ENCODE measurements around the gene MED13L. TPM values are rescaled to one million over a fixed set of nuclear protein-coding genes. Genes with fewer than 3 reads are reported as not detected.

MED13L gene
- total RNA-seq, 1 experiment from 2014 or later: 89.0 TPM

GRCh38 chr12:116159175-116159574 is 118.3 kb downstream of the MED13L start:
- Mint-ChIP-seq H3K9me3 (ENCODE audit: low read depth, unreplicated experiment) (no peaks in the 10 kb centered on the region), H3K27ac (ENCODE audit: unreplicated experiment) (no peak overlapping the region), H3K27me3 (ENCODE audit: unreplicated experiment) (no peaks in the 10 kb centered on the region), H3K4me3 (ENCODE audit: low read depth, unreplicated experiment) (no peak overlapping the region), H3K4me1 (ENCODE audit: low read depth, unreplicated experiment) (peaks cover 5% of the 10 kb centered on the region), H3K36me3 (ENCODE audit: insufficient read depth, unreplicated experiment) (no peaks in the 10 kb centered on the region)
- BruUV-seq (replicated peaks): no TSS peak
- intact Hi-C loops (cut with micrococcal nuclease; ENCODE audit: unreplicated experiment): no loop called here
- CTCF ChIA-PET: interaction anchor here (0.6 kb wide), 1 partner anchor 17 kb away, joined by 6 read pairs; no protein-coding TSS in a partner anchor
- no peak for DNase-seq
- no peak for TF ChIP-seq CTCF (IDR thresholded peaks at IDR 0.05; ENCODE audit: unreplicated experiment)

GRCh38 chr12:116157845-116158267 is 119.6 kb downstream of the MED13L start:
- CTCF ChIA-PET: interaction anchor here (0.5 kb wide), 1 partner anchor 13 kb away, joined by 6 read pairs; no protein-coding TSS in a partner anchor
- Mint-ChIP-seq H3K27me3 (ENCODE audit: unreplicated experiment) (no peaks in the 10 kb centered on the region), H3K4me3 (ENCODE audit: low read depth, unreplicated experiment) (no peak overlapping the region), H3K4me1 (ENCODE audit: low read depth, unreplicated experiment) (no peaks in the 10 kb centered on the region), H3K36me3 (ENCODE audit: insufficient read depth, unreplicated experiment) (no peaks in the 10 kb centered on the region), H3K27ac (ENCODE audit: unreplicated experiment) (no peak overlapping the region), H3K9me3 (ENCODE audit: low read depth, unreplicated experiment) (no peaks in the 10 kb centered on the region)
- BruUV-seq (replicated peaks): no TSS peak
- TF ChIP-seq CTCF (IDR thresholded peaks at IDR 0.05; ENCODE audit: unreplicated experiment): no peak
- DNase-seq: no peak
- intact Hi-C loops (cut with micrococcal nuclease; ENCODE audit: unreplicated experiment): no loop called here

DNA sequence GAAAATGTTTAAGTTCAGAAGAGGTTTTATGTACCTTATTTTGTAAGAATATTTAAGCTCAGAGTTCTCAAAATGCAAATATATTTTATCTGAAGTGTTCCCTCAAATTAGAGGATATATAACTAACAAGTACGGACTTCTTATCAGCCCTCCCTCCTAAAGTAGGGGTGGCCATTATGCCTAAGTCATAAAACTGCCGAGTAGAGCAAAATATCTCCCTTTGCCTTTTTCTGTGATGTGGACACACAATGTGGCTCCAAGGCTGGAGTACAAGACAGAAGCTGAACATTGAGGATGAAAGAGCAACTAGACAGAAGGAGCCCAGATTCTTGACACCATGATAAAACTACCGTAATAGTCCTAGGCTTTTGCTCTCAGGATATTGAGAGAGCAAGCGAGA is 120.9 kb downstream of the MED13L start:
- Mint-ChIP-seq H3K27me3 (ENCODE audit: unreplicated experiment) (no peaks in the 10 kb centered on the region), H3K9me3 (ENCODE audit: low read depth, unreplicated experiment) (no peaks in the 10 kb centered on the region), H3K4me1 (ENCODE audit: low read depth, unreplicated experiment) (peaks cover 12% of the 10 kb centered on the region), H3K4me3 (ENCODE audit: low read depth, unreplicated experiment) (no peak overlapping the region), H3K27ac (ENCODE audit: unreplicated experiment) (no peak overlapping the region), H3K36me3 (ENCODE audit: insufficient read depth, unreplicated experiment) (no peaks in the 10 kb centered on the region)
- intact Hi-C loops (cut with micrococcal nuclease; ENCODE audit: unreplicated experiment): no loop called here
- DNase-seq: no peak
- CTCF ChIA-PET: interaction anchor here (0.6 to 0.7 kb wide), 2 partner anchors 176 to 849 kb away, joined by 5 to 6 read pairs; no protein-coding TSS in a partner anchor
- no TSS peak for BruUV-seq (replicated peaks)
- no peak for TF ChIP-seq CTCF (IDR thresholded peaks at IDR 0.05; ENCODE audit: unreplicated experiment)

DNA sequence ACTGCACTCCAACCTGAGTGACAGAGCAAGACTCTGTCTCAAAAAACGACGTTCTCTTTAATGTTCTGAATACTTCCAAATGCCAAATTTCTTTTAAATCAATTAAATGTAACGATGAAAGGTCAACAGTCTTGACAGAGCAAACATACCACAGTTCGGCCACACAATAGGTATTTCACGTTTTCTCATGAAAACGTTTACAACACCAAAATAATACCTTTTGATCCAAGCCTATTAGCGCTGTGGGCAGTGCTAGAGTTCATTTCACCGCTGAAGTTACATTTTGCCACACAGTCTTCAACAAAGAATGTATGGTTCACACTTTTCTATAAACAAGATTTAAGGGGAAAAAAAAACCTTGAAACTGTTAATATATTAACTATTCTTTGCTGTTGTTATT is 122.1 kb downstream of the MED13L start:
- Mint-ChIP-seq H3K27ac (ENCODE audit: unreplicated experiment) (no peak overlapping the region), H3K27me3 (ENCODE audit: unreplicated experiment) (no peaks in the 10 kb centered on the region), H3K4me3 (ENCODE audit: low read depth, unreplicated experiment) (no peak overlapping the region), H3K4me1 (ENCODE audit: low read depth, unreplicated experiment) (peaks cover 15% of the 10 kb centered on the region), H3K9me3 (ENCODE audit: low read depth, unreplicated experiment) (no peaks in the 10 kb centered on the region), H3K36me3 (ENCODE audit: insufficient read depth, unreplicated experiment) (no peaks in the 10 kb centered on the region)
- no peak for DNase-seq
- CTCF ChIA-PET: no interaction called here
- BruUV-seq (replicated peaks): no TSS peak
- intact Hi-C loops (cut with micrococcal nuclease; ENCODE audit: unreplicated experiment): no loop called here
- TF ChIP-seq CTCF (IDR thresholded peaks at IDR 0.05; ENCODE audit: unreplicated experiment): no peak
